Epidermal melanocyte (primary cell): ENCODE results near the gene CCNL2.
"Not testable (repeated sequence)": the region's sequence is repeated elsewhere in the genome, so short reads cannot be mapped to it uniquely, and the experiment has no call there.

Source experiments
- DNase-seq: peaks from one replicate; pipeline ENCODE4 v3.0.0; 2011; ENCODE audit warnings: low spot score; ENCODE audit not compliant: insufficient read length

The CCNL2 gene

GRCh38 chr1:1432274-1432950, 33.3 kb upstream of the CCNL2 start:
- DNase-seq: no peak

GRCh38 chr1:1431845-1432273, 32.7 kb upstream of the CCNL2 start:
- DNase-seq: peak; percentile 16

- no peak for DNase-seq
Observed at GRCh38 chr1:1430992-1431844, 32.1 kb upstream of the CCNL2 start.

GRCh38 chr1:1430114-1430982, 31.2 kb upstream of the CCNL2 start:
- peak; percentile 47 for DNase-seq

GRCh38 chr1:1429671-1430073, 30.5 kb upstream of the CCNL2 start:
- DNase-seq: no peak

GRCh38 chr1:1428967-1429366, 29.8 kb upstream of the CCNL2 start:
- DNase-seq: not testable (repeated sequence)

GRCh38 chr1:1428174-1428573, 29.0 kb upstream of the CCNL2 start:
- DNase-seq: no peak

GRCh38 chr1:1427820-1428148, 28.6 kb upstream of the CCNL2 start:
- peak; percentile 21 for DNase-seq

- DNase-seq: peak; percentile 44
Observed at GRCh38 chr1:1427106-1427819, 28.1 kb upstream of the CCNL2 start.

- DNase-seq: no peak
Observed at GRCh38 chr1:1426496-1427105, 27.5 kb upstream of the CCNL2 start.

GRCh38 chr1:1425753-1426495, 26.8 kb upstream of the CCNL2 start:
- DNase-seq: no peak

GRCh38 chr1:1425426-1425752, 26.3 kb upstream of the CCNL2 start:
- DNase-seq: peak; percentile 11

GRCh38 chr1:1424707-1425106, 25.6 kb upstream of the CCNL2 start:
- DNase-seq: no peak

- peak; percentile 11 for DNase-seq
Observed at GRCh38 chr1:1423245-1423597, 24.1 kb upstream of the CCNL2 start.

GRCh38 chr1:1422465-1423244, 23.5 kb upstream of the CCNL2 start:
- DNase-seq: peak; percentile 17

GRCh38 chr1:1421907-1422464, 22.9 kb upstream of the CCNL2 start:
- DNase-seq: peak; percentile 12

- DNase-seq: peak; percentile 14
Observed at GRCh38 chr1:1421147-1421906, 22.2 kb upstream of the CCNL2 start, which contains the start of gene ANKRD65. Gene ANKRD65, minus strand, starts transcription at chr1:1421276. Its CDS starts 271 bp downstream, at chr1:1421005.

GRCh38 chr1:1420654-1421141, 21.6 kb upstream of the CCNL2 start:
- DNase-seq: peak; percentile 15
